Osteocyte (in vitro differentiated cells): ENCODE data around the gene DENND4B. TPM values are rescaled to one million over a fixed set of nuclear protein-coding genes. Genes with fewer than 3 reads are reported as not detected.

ENCODE experiments used
- DNase-seq: peaks from one replicate; pipeline ENCODE4 v3.0.0; 2021; ENCODE audit warnings: mixed read lengths; ENCODE audit not compliant: unreplicated experiment; ENCODE audit errors: extremely low spot score
- H3K27ac Mint-ChIP-seq: one replicate; pipeline ENCODE4 v1.8.0; 2021; ENCODE audit warnings: mild to moderate bottlenecking, mixed read lengths; ENCODE audit not compliant: unreplicated experiment
- H3K27me3 Mint-ChIP-seq: one replicate; pipeline ENCODE4 v1.8.0; 2021; ENCODE audit warnings: mixed read lengths; ENCODE audit not compliant: unreplicated experiment
- H3K36me3 Mint-ChIP-seq: one replicate; pipeline ENCODE4 v1.8.0; 2021; ENCODE audit warnings: mixed read lengths; ENCODE audit not compliant: unreplicated experiment
- H3K4me1 Mint-ChIP-seq: one replicate; pipeline ENCODE4 v1.8.0; 2021; ENCODE audit warnings: mixed read lengths; ENCODE audit not compliant: unreplicated experiment
- H3K4me3 Mint-ChIP-seq: one replicate; pipeline ENCODE4 v1.8.0; 2021; ENCODE audit warnings: mild to moderate bottlenecking, moderate library complexity, mixed read lengths; ENCODE audit not compliant: unreplicated experiment
- H3K9me3 Mint-ChIP-seq: one replicate; pipeline ENCODE4 v1.8.0; 2021; ENCODE audit warnings: mixed read lengths; ENCODE audit not compliant: unreplicated experiment
- total RNA-seq: library from RNA; stranded (reverse); gene quantifications from 2 replicates; pipeline ENCODE4 v1.2.1, GENCODE V29; 2021
- TF ChIP-seq, protein P1 (sequence below): fragments of 200-600 bp; sonication (generic); IDR thresholded peaks from 2 replicates; pipeline ENCODE4 v1.5.0; 2021; ENCODE audit warnings: antibody characterized with exemption, mild to moderate bottlenecking, moderate library complexity

Gene DENND4B
- total RNA-seq, 1 donor from 2014 or later, result 53.1 TPM

DNA sequence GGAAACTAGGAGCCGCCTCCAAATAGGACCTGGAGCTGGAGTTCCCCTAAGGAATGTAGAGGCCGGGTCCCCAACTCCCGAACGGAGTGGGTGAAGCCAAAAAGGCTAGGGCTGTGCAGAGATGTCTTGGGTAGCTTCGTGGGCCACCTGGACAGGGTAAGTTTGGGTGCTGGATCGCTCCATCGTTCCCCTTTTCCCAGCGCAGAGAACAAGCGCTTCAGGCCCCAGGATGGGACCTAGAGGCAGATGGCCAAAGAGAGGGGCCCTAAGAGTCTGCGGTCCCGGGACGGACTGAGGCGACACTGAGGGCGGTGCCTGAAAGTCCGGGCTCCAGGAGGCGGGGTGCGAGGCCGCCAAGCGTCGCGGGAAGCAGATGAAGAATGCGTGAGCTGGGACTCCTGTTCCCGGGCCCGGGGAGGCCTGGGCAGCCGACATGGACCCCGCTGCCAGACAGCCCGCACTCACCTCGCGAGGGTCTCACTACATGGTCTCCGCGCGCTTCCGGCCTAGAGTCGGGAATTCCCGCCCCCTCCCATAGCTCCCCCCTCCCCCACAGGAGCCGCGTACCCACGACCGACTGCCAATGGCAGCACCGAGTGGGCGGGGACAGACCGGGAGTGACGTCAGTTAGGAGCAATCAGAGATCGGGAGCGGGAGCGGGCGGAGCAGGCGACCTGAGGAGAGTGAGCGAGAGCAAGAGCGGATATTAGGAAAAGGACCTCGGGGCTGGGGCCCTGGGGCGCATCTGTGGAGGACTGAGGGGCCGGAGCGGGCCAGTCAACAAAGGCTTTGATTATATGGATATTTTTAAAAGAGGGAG is 16.7 kb upstream of the DENND4B start, which contains the start of gene SLC39A1:
SLC39A1 (minus strand) TSS at position 508 of the 820 bp plus-strand sequence. CDS start 822 bp downstream, outside the sequence.
- DNase-seq, result peak; percentile 98
- H3K4me1 Mint-ChIP-seq, result peaks cover 65% of the 10 kb centered on the region
- H3K27me3 Mint-ChIP-seq, result no peaks in the 10 kb centered on the region
- H3K27ac Mint-ChIP-seq, result peak within 1 kb of the TSS; percentile 92
- TF ChIP-seq, protein P1, sequence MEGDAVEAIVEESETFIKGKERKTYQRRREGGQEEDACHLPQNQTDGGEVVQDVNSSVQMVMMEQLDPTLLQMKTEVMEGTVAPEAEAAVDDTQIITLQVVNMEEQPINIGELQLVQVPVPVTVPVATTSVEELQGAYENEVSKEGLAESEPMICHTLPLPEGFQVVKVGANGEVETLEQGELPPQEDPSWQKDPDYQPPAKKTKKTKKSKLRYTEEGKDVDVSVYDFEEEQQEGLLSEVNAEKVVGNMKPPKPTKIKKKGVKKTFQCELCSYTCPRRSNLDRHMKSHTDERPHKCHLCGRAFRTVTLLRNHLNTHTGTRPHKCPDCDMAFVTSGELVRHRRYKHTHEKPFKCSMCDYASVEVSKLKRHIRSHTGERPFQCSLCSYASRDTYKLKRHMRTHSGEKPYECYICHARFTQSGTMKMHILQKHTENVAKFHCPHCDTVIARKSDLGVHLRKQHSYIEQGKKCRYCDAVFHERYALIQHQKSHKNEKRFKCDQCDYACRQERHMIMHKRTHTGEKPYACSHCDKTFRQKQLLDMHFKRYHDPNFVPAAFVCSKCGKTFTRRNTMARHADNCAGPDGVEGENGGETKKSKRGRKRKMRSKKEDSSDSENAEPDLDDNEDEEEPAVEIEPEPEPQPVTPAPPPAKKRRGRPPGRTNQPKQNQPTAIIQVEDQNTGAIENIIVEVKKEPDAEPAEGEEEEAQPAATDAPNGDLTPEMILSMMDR, result no peak
- H3K4me3 Mint-ChIP-seq, result peak within 1 kb of the TSS; percentile 85
- H3K36me3 Mint-ChIP-seq, result peaks cover 7% of the 10 kb centered on the region
- no peaks in the 10 kb centered on the region for H3K9me3 Mint-ChIP-seq

DNA sequence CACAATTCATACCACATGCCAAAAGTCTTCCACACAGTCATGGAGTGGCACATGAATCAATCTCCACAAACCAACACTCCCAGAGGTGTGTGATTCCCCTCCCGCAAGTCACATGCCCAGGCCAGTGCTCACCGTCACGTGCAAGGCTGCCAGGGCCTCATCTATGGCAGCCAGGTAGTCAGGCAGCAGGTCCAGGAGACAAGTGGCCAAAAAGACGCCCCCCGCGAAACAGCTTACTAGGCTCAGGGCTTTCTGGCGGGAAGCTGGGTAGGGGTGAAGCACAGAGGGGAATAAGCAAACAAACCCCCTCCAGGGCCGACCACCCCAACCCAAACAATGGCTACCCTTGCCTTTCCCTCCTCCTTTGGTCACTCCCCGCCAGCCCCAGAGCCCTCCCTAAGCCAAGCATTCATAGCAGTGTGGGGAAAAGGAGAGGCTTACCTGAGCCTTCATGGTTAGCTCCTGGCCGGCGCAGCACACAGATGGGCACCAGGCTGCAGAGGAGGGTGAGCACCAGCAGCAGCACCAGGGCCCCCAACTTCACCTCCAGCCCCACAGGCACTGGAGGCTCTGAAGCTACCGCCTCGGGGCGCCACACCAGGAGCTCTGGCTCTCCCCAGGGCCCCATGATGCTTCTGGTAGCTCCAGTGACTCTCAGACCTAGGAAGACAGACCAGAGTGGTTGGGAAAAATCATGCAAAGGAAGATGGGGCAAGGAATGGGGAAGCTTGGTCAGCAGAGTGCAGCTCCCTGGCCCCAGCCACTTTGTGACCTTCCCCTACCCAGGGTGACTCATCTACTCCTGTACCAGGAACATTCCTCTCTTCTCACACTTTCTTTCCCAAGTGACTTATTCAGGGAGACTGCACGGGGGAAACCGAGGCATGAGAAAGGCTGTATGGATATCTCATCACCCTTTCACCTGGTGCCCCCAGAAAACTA is 15.8 kb upstream of the DENND4B start:
- TF ChIP-seq, protein P1, result no peak
- H3K27me3 Mint-ChIP-seq, result no peaks in the 10 kb centered on the region
- H3K4me1 Mint-ChIP-seq, result peaks cover 62% of the 10 kb centered on the region
- H3K27ac Mint-ChIP-seq, result peak overlapping the region; percentile 92
- H3K36me3 Mint-ChIP-seq, result peaks cover 7% of the 10 kb centered on the region
- peak overlapping the region; percentile 85 for H3K4me3 Mint-ChIP-seq
- no peak for DNase-seq
- no peaks in the 10 kb centered on the region for H3K9me3 Mint-ChIP-seq

DNA sequence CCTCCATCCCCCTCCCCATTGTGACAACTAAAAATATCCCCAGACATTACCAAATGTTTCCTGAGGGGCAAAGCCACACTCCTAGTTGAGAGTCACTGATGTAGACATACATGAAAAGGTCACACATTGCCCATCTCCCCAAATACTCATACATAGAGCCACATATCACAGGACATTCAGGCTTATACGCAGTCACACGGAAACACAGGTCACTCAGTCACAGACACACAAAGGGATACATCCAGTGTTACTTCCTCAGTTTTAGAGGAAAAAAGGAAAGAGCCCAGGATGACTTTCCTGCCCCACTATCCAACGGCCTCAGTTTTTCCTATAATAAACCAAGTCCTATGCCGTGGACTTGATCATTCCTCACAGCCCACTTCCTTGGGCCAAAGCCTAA is 14.9 kb upstream of the DENND4B start:
- Mint-ChIP-seq H3K4me1 (peaks cover 65% of the 10 kb centered on the region), H3K36me3 (peaks cover 7% of the 10 kb centered on the region), H3K9me3 (no peaks in the 10 kb centered on the region), H3K27ac (peak overlapping the region; percentile 92), H3K27me3 (no peaks in the 10 kb centered on the region), H3K4me3 (peak overlapping the region; percentile 85)
- no peak for DNase-seq
- TF ChIP-seq, protein P1, result no peak

DNA sequence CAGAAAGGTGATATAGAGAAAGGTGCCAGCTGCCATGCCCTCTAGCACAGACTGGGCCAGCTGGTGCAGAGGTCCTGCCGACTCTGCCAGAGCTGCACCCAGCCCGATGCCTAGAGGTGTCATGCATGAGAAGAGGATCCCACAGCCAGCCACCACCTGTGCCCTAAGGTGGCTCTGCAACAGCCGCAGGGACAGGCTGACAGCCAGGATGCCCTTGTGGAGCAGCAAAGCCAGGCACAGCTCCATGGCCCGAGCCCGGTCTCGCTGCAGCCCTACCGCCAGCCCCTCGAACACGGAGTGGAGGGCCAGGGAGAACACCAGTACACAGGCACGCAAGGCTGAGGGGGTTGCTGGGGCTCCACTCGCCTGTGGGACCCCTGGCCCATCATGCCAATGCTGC is 13.7 kb upstream of the DENND4B start:
- TF ChIP-seq, protein P1, result no peak
- Mint-ChIP-seq H3K4me1 (peaks cover 61% of the 10 kb centered on the region), H3K4me3 (no peak overlapping the region), H3K27me3 (no peaks in the 10 kb centered on the region), H3K9me3 (no peaks in the 10 kb centered on the region), H3K27ac (peak overlapping the region; percentile 50), H3K36me3 (peaks cover 7% of the 10 kb centered on the region)
- DNase-seq, result no peak
